Medulla oblongata (tissue), 1 donor: ENCODE results near the gene SYDE2.
"Not testable (repeated sequence)": the region's sequence is repeated elsewhere in the genome, so short reads cannot be mapped to it uniquely, and the experiment has no call there.

ENCODE experiments used
- DNase-seq: peaks from one replicate; pipeline ENCODE4 v3.0.0-alpha.2; 2015; ENCODE audit errors: extremely low spot score

SYDE2 gene

DNA sequence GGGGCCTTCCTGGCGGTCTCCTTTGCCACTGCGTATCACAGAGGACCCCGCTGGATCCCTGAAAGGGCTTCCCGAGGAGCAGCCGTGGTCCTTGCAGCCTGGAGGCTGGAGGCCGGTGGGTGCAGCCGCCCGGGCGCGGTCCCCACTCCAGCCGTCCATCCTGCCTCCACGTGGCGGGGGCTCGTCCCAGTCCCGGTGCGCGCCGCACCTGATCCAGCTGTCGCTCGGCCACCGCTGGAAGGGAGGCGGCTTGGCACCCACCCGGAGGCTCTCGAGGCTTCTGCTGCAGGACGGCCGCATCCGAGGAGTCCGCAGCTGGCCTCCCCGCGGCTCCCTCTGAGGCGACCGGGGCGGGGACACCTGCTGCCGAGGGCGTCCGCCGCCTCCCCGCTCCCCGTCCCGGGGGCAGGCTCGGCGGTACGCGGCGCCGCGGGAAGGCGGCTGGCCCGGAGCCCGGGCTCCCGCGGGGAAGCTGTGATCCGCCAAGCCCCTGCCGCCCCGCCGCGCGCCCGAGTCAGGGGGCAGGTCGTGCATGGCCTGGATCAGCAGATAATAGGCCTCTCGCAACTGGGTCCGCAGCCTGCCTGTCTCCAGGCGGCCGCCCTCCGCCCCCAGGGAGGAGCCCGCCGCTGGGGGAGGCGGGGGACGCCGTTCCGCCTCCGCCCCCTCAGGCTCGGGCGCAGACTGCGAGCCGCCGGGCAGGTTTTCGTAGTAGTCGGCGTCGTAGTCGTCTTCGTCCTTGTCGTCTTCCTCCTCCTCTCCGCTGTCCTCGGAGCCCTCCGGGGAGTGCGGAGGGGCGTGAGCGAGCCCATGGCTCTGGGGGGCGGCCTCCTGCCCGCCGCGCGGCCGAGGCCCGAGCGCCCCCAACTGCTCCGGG lies at the start of gene SYDE2:
SYDE2 (minus strand) TSS at position 554 of the 877 bp plus-strand sequence; CDS start at position 534, 20 bp downstream.
- DNase-seq: peak; percentile 49

- DNase-seq: not testable (repeated sequence)
These were observed 48.2 kb upstream of the SYDE2 start for GRCh38 chr1:85249042-85249441.

DNA sequence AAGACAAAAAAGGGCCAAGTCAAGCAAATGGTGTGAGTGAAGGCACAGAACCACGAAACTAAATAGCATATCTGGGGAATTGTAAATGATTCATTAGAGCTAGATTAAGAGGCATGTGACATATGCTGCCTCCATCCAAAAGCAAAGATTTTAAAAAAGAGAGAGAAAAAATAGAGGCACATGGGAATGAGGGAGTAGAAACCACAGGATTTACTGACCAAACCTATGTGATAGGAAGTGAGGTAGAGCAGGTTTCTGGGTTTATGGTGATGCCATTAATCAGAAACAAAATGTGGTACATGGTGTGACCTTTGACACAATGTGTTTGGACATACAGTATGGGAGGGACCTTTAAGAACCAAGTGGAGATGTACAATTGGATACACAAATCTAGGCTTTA lies 45.1 kb upstream of the SYDE2 start:
- DNase-seq: no peak

DNA sequence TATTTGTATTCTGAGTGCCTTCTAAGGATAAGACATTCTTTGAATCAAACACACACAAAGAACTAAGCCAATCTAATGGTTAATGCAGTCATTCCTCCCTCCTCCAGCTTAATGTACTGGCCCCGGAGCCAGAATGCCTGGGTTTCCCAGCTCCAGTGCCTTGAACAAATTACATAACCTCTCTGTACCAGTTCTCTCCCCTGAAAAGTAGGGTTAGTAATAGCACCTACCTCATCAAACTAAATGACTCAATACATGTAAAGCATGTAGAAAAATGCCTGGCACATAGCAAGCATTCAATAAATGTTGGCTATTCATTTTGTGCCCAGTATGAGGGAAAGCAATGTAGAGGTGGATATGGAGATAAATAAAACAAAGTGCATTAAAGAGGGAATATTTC lies 44.6 kb upstream of the SYDE2 start:
- DNase-seq: no peak

GRCh38 chr1:85244271-85245061 lies 43.6 kb upstream of the SYDE2 start:
- DNase-seq: no peak

GRCh38 chr1:85243372-85243771 lies 42.6 kb upstream of the SYDE2 start:
- no peak for DNase-seq

DNA sequence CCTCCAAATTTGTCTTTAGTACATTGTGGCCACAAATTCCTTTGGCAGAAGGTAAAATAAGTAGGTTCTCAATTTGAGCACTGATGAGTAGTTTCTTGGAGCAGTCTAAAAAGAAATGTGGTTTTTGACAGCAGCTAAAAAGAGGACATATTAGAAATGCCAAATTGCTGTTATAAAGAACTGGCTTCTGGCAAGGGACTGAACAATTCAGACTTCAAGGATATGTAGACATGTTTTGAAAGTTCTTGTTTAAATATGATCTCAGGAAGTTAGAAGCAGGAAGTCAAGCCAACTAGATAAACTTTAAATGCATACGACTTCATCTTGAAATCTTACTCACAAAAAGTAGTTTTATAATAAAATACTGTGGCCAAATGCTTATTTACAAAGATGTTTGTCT lies 39.8 kb upstream of the SYDE2 start:
- DNase-seq: no peak

DNA sequence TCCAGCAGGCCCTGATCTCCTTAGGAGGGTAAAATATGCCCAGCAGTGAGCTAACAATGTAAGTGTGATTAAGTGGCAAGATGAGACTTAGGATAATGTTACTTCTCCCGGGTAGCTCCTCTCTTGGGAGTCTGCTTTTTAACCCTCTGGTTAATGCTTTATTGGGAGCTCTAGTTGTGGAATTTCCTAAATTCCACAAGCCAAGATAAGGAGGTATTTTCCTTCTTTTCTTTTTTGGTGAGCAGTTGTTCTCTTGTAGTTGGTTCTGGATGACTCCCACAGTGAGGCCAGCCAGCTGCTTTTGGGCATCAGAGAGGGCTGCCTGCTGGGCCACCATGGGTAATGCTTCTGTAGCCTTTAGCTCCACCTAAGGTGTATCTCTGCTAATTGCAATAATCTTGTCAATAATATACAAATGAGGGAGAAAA lies 39.4 kb upstream of the SYDE2 start:
- DNase-seq: no peak

GRCh38 chr1:85237613-85238012 lies 36.8 kb upstream of the SYDE2 start:
- DNase-seq: no peak

GRCh38 chr1:85230305-85230977 lies 29.6 kb upstream of the SYDE2 start:
- DNase-seq: no peak

GRCh38 chr1:85229574-85230097 lies 28.8 kb upstream of the SYDE2 start:
- DNase-seq: no peak

DNA sequence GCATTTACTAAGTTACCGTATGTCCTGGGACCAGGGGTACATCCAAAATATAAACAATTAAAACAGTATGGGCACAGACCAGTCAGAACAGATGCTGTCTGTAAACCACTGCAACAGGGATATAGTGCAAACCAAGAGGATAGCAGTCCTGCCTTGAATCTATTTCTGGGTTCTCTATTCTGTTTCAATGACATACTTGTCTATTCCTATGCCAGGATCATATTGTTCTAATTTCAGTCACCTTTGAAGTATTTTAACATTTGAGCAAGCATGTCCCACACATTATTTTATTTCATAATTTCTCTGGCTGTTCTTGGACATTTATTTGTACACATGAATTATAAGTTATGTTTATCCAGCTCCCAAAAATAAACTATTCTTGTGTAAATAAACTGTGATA lies 28.2 kb upstream of the SYDE2 start:
- no peak for DNase-seq

DNA sequence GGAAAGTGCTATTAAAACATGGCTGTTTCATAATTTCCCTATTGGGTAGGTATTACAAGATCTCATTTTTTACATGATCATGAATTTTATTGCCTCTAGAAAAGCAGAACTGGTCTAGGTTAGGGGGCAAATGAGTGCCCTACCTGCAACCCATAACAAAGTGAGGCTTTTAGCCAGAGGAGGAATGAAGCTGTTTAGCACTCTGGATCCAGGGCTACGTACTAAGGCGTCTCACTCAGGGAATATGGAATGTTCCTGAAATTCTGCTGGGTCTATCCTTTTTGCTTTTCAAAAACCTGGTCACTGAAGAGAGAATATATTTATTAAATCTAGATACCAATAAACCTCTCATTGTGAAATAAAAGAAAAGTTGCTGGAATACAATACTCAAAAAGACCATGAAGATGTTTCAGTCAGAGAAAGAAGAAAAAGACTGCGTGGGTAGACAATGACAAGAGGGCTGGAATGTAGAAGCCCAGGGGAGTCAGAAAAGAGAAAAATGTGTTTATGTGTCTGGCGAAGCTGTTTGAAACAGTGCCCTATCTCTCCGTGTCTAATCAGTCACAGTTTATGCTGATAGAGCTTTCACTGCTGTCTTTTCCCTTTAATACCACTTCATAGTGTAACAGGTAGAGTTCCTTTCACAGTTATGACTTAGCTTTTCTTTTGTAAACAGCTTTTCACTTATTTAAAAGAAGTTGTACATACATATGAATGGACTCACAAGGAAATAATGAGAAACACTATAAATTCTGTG lies 25.0 kb upstream of the SYDE2 start:
- no peak for DNase-seq

- no peak for DNase-seq
These were observed 24.2 kb upstream of the SYDE2 start for GRCh38 chr1:85224734-85225623.

DNA sequence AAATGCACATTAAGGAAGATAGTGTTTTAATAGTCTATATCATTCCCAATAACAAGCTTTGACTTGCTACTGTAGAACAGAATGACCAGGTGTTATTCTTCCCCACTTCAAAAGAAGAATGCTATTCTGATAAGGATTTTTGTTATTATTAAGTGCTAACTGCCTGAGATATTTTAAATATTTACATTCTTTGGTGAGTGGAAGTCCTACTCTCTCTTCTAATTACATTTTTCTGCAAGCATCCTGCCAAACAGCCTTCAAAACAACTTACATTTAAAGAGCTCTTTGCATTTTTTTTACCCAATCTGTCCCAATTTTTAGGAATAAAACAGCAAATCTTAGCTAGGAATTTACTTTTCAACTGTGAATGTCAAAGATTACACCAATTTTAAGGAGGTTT lies 23.5 kb upstream of the SYDE2 start:
- no peak for DNase-seq

DNA sequence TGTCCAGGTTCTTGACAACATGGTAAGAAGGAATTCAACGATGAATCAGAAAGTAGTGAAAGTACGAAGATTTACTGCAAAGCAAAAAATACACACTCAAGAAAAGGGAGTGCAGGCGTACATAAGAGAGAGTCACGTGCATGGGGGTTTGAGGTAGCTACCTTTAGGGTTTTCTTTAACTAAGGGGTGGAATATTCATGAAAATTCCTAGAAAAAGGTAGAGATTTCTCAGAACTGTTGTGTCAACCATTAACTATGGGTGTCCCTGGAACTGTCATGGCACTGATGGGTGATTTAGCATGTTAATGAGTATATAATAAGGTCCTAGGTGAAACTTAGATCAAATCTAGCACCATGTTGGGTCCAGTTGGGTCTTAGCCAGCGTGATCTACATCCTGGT lies 22.5 kb upstream of the SYDE2 start:
- no peak for DNase-seq

DNA sequence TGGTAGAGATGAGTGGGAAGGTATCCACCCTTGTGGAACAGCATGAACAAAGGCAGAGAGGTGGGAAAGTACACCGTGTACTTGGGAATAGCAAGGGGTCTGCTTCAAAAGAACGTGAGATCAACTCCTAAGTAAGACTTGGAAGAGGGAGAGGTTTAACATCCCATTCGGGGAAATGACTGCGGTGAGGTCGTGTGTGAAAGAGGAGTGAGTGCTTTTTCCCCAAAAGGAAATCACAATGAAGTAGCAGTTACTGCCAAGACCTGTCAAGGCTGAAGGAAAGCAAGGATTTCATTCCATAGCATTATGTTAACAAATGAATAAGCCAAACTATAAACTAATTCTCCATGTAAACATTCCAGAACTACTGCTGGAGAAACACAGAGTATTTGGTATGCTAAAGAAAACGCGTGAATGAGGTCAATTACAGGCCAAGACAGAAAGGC lies 20.0 kb upstream of the SYDE2 start:
- no peak for DNase-seq

DNA sequence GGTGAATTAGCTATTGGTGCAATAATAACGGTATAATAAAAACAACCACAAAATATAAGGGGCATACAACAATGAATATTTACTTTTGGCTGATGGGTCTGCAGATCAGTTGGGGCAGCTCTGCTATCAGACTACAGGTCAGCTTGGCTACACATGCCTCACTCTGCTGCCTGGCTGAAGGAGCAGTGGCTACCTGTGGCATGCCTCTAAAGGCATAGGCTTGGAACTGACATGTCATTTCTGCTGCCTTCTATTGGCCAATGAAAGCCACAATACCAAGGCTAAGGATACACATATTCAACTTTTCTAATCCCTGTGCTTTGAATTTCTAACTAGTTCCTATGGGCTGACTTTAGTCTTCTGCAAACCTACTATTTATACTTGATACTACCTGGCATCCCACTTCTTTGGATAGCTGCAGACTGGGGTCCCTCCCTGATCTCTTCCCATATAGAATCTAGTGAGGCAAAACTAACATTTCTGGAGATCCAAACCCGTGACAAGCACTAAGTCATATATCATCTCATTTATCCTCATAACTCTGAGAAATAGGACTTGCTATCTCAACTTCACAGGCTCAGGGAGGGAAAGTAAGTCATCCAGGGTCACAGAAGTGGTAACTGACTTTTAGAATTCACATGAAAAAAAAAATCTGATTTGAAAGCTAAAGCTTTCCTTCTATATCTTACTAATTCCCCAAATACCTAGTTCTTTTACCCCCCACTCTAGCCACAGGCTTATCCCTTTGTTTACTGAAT lies 19.2 kb upstream of the SYDE2 start:
- DNase-seq: no peak

DNA sequence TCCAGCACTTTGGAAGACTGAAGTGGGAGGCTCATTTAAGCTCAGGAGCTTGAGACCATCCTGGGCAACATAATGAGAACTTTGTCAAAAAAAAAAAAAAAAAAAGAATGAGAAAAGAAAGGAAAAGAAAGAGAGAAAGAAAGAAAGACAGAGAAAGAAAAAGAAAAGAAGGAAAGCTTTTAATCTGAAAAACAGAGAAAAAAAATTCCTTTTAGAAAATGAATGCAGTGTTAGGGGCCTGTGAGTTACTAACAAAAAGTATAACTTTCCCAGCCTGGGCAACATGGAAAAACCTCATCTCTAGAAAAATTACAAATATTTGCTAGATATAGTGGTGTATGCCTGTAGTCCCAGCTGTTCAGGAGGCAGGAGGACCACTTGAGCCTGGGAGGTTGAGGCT lies 15.9 kb upstream of the SYDE2 start:
- no peak for DNase-seq

GRCh38 chr1:85214654-85215053 lies 13.8 kb upstream of the SYDE2 start:
- DNase-seq: no peak
